GM12864 (cell line): ENCODE results near the gene CTU1.

Experiments used
- DNase-seq: peaks from one replicate; pipeline ENCODE4 v3.0.0-alpha.2; 2011; ENCODE audit warnings: low read depth
- H3K4me3 ChIP-seq: 2 replicates; pipeline ENCODE4 v1.5.1; 2011; ENCODE audit warnings: mild to moderate bottlenecking, low read depth, low read length, control low read depth
- TF ChIP-seq, protein P1 (sequence below): IDR thresholded peaks from 2 replicates; pipeline ENCODE4 v1.5.1; 2011; ENCODE audit warnings: low read depth, mild to moderate bottlenecking, moderate library complexity, low read length, control low read depth, inconsistent platforms; ENCODE audit errors: missing control alignments

Gene CTU1

DNA sequence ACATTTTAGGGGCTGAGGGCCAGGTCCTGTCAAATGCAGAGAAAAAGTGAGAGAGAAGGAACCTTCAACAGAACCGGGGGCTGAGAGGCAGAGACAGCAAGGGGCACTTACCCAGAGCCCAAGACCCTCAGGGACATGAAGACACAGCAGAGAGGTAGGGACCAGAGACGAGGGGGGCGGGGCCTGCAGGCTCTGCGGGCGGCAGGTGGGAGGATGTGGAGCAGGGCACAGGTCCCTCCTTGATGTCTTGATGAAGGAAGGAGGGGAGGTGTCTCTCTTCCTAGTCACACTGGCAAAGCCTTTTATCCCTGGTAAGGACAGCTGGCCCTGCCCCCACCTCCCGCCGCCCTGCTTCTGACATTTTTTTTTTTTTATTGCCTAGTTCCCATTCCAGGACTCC lies 25.6 kb downstream of the CTU1 start, which contains the start of gene KLK14:
KLK14 (minus strand) TSS at position 277 of the 400 bp plus-strand sequence; CDS start at position 4, 273 bp downstream.
- no peak for DNase-seq
- TF ChIP-seq, protein P1, sequence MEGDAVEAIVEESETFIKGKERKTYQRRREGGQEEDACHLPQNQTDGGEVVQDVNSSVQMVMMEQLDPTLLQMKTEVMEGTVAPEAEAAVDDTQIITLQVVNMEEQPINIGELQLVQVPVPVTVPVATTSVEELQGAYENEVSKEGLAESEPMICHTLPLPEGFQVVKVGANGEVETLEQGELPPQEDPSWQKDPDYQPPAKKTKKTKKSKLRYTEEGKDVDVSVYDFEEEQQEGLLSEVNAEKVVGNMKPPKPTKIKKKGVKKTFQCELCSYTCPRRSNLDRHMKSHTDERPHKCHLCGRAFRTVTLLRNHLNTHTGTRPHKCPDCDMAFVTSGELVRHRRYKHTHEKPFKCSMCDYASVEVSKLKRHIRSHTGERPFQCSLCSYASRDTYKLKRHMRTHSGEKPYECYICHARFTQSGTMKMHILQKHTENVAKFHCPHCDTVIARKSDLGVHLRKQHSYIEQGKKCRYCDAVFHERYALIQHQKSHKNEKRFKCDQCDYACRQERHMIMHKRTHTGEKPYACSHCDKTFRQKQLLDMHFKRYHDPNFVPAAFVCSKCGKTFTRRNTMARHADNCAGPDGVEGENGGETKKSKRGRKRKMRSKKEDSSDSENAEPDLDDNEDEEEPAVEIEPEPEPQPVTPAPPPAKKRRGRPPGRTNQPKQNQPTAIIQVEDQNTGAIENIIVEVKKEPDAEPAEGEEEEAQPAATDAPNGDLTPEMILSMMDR: no peak
- H3K4me3 ChIP-seq: no peak within 1 kb of the TSS

- H3K4me3 ChIP-seq: no peak overlapping the region
- DNase-seq: no peak
- TF ChIP-seq, protein P1: no peak
These were observed 26.7 kb downstream of the CTU1 start for GRCh38 chr19:51081476-51081875.

GRCh38 chr19:51079481-51080110 lies 28.6 kb downstream of the CTU1 start:
- DNase-seq: no peak
- no peak overlapping the region for H3K4me3 ChIP-seq
- TF ChIP-seq, protein P1: no peak

- DNase-seq: no peak
- no peak overlapping the region for H3K4me3 ChIP-seq
- TF ChIP-seq, protein P1: no peak
These were observed 29.5 kb downstream of the CTU1 start for GRCh38 chr19:51078731-51079130.

- H3K4me3 ChIP-seq: no peak overlapping the region
- DNase-seq: no peak
- TF ChIP-seq, protein P1: no peak
These were observed 30.1 kb downstream of the CTU1 start for GRCh38 chr19:51078104-51078503.

GRCh38 chr19:51076631-51077213 lies 31.5 kb downstream of the CTU1 start:
- DNase-seq: no peak
- no peak overlapping the region for H3K4me3 ChIP-seq
- TF ChIP-seq, protein P1: no peak

- TF ChIP-seq, protein P1: no peak
- DNase-seq: no peak
- H3K4me3 ChIP-seq: no peak overlapping the region
These were observed 32.2 kb downstream of the CTU1 start for GRCh38 chr19:51075998-51076397.
